DND-41 (cell line): ENCODE data around the gene RALY.
"Not testable (repeated sequence)": the region's sequence is repeated elsewhere in the genome, so short reads cannot be mapped to it uniquely, and the experiment has no call there.

Experiments used
- ATAC-seq: fragments of 200-7000 bp; cut with Tn5 transposase; 3 replicates; pipeline ENCODE4 v1.9.1; 2021; ENCODE audit warnings: low read depth; ENCODE audit not compliant: insufficient read depth
- DNase-seq: peaks from one replicate; pipeline ENCODE4 v3.0.0-alpha.2; 2020
- H2AFZ ChIP-seq: 2 replicates; pipeline ENCODE4 v1.6.0; 2012; ENCODE audit warnings: low read depth, low read length
- H3K27ac ChIP-seq: 2 replicates; pipeline ENCODE4 v1.5.1; 2012; ENCODE audit warnings: low read length, inconsistent platforms
- H3K27me3 ChIP-seq: fragments of 200-600 bp; sonication (generic); 2 replicates; pipeline ENCODE4 v1.6.0; 2012; ENCODE audit warnings: low read length, mild to moderate bottlenecking, inconsistent platforms; ENCODE audit not compliant: insufficient read depth, poor library complexity
- H3K36me3 ChIP-seq: 2 replicates; pipeline ENCODE4 v1.5.1; 2012; ENCODE audit warnings: low read length, inconsistent platforms; ENCODE audit not compliant: insufficient read depth
- H3K4me1 ChIP-seq: 2 replicates; pipeline ENCODE4 v1.5.1; 2012; ENCODE audit warnings: mild to moderate bottlenecking, low read length; ENCODE audit not compliant: insufficient read depth
- H3K4me2 ChIP-seq: 2 replicates; pipeline ENCODE4 v1.6.0; 2012; ENCODE audit warnings: mild to moderate bottlenecking, moderate library complexity, low read length, inconsistent platforms; ENCODE audit not compliant: insufficient read depth
- H3K4me3 ChIP-seq, 2 experiments: fragments of 200-600 bp in 1 of 2; shearing (Covaris generic) in 1 of 2; 2 replicates each; pipeline ENCODE4 v1.5.1; 2012 to 2016; ENCODE audit warnings: inconsistent platforms in 2 of 2, low read length in 2 of 2, mild to moderate bottlenecking in 2 of 2, low read depth in 1 of 2, moderate library complexity in 1 of 2
- H3K79me2 ChIP-seq: 2 replicates; pipeline ENCODE4 v1.6.0; 2012; ENCODE audit warnings: low read length, inconsistent platforms; ENCODE audit not compliant: insufficient read depth
- H3K9ac ChIP-seq: 2 replicates; pipeline ENCODE4 v1.6.0; 2012; ENCODE audit warnings: low read depth, mild to moderate bottlenecking, inconsistent platforms, low read length, moderate library complexity
- H3K9me3 ChIP-seq: 2 replicates; pipeline ENCODE4 v1.5.1; 2012; ENCODE audit warnings: low read length, moderate library complexity, mild to moderate bottlenecking, inconsistent platforms; ENCODE audit not compliant: insufficient read depth, severe bottlenecking
- H4K20me1 ChIP-seq: 2 replicates; pipeline ENCODE4 v1.6.0; 2012; ENCODE audit warnings: low read length; ENCODE audit not compliant: insufficient read depth
- EZH2 ChIP-seq: IDR thresholded peaks from 3 replicates; pipeline ENCODE4 v1.6.1; 2012; ENCODE audit warnings: borderline replicate concordance, low read depth, mild to moderate bottlenecking, moderate library complexity, low read length, inconsistent platforms; ENCODE audit not compliant: severe bottlenecking
- TF ChIP-seq, protein P1 (sequence below): IDR thresholded peaks from 2 replicates; pipeline ENCODE4 v1.5.1; 2012; ENCODE audit warnings: borderline replicate concordance, low read length, moderate library complexity, mild to moderate bottlenecking; ENCODE audit not compliant: poor library complexity, severe bottlenecking; ENCODE audit errors: extremely low read depth

Gene RALY

DNA sequence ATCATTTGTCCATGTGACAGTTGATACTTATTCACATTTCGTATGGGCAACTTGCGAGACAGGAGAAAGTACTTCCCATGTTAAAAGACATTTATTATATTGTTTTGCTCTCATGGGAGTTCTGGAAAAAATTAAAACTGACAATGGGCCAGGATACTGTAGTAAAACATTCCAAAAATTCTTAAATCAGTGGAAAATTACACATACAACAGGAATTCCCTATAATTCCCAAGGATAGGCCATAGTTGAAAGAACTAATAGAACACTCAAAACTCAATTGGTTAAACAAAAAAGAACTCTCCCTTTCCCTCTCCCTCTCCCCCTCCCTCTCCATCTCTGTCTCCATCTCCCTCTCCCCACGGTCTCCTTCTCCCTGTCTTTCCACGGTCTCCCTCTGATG, 137.8 kb downstream of the RALY start:
- ATAC-seq (no peak), DNase-seq (no peak)
- Histone ChIP-seq H3K4me2 (no peak overlapping the region), H3K27me3 (no peaks in the 10 kb centered on the region), H3K36me3 (no peaks in the 10 kb centered on the region), H3K27ac (no peak overlapping the region), H3K4me1 (peaks cover 6% of the 10 kb centered on the region), H3K9me3 (no peaks in the 10 kb centered on the region), H3K79me2 (no peaks in the 10 kb centered on the region), H2AFZ (no peak overlapping the region), H3K4me3 (no peak overlapping the region), H3K9ac (no peak overlapping the region), H4K20me1 (no peaks in the 10 kb centered on the region)
- TF ChIP-seq EZH2 = no peak
- TF ChIP-seq, protein P1, sequence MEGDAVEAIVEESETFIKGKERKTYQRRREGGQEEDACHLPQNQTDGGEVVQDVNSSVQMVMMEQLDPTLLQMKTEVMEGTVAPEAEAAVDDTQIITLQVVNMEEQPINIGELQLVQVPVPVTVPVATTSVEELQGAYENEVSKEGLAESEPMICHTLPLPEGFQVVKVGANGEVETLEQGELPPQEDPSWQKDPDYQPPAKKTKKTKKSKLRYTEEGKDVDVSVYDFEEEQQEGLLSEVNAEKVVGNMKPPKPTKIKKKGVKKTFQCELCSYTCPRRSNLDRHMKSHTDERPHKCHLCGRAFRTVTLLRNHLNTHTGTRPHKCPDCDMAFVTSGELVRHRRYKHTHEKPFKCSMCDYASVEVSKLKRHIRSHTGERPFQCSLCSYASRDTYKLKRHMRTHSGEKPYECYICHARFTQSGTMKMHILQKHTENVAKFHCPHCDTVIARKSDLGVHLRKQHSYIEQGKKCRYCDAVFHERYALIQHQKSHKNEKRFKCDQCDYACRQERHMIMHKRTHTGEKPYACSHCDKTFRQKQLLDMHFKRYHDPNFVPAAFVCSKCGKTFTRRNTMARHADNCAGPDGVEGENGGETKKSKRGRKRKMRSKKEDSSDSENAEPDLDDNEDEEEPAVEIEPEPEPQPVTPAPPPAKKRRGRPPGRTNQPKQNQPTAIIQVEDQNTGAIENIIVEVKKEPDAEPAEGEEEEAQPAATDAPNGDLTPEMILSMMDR = no peak

DNA sequence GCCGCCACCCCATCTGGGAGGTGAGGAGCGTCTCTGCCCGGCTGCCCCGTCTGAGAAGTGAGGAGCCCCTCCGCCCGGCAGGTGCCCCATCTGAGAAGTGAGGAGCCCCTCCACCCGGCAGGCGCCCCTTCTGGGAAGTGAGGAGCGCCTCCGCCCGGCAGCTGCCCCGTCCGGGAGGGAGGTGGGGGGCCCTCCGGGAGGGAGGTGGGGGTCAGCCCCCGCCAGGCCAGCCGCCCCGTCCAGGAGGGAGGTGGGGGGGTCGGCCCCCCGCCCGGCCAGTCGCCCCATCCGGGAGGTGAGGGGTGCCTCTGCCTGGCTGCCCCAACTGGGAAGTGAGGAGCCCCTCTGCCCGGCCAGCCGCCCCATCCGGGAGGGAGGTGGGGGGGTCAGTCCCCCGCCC, 138.8 kb downstream of the RALY start:
- not testable (repeated sequence) for H4K20me1 ChIP-seq, H3K27ac ChIP-seq, ATAC-seq, DNase-seq, H3K79me2 ChIP-seq, H3K9me3 ChIP-seq, H3K4me1 ChIP-seq, H3K27me3 ChIP-seq, H3K4me2 ChIP-seq, H3K9ac ChIP-seq, H3K36me3 ChIP-seq, H3K4me3 ChIP-seq, H2AFZ ChIP-seq

DNA sequence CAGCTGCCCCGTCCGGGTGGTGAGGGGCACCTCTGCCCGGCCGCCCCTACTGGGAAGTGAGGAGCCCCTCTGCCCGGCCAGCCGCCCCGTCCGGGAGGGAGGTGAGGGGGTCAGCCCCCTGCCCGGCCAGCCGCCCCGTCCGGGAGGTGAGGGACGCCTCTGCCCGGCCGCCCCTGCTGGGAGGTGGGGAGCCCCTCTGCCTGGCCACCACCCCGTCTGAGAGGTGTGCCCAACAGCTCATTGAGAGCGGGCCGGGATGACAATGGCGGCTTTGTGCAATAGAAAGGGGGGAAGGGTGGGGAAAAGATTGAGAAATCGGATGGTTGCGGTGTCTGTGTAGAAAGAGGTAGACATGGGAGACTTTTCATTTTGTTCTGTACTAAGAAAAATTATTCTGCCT, 139.2 kb downstream of the RALY start:
- not testable (repeated sequence) for ATAC-seq, H3K9me3 ChIP-seq, DNase-seq, H3K27me3 ChIP-seq, H3K4me3 ChIP-seq, H3K36me3 ChIP-seq, H3K27ac ChIP-seq, H3K4me2 ChIP-seq, H3K79me2 ChIP-seq, H3K4me1 ChIP-seq, H2AFZ ChIP-seq, H4K20me1 ChIP-seq, H3K9ac ChIP-seq

DNA sequence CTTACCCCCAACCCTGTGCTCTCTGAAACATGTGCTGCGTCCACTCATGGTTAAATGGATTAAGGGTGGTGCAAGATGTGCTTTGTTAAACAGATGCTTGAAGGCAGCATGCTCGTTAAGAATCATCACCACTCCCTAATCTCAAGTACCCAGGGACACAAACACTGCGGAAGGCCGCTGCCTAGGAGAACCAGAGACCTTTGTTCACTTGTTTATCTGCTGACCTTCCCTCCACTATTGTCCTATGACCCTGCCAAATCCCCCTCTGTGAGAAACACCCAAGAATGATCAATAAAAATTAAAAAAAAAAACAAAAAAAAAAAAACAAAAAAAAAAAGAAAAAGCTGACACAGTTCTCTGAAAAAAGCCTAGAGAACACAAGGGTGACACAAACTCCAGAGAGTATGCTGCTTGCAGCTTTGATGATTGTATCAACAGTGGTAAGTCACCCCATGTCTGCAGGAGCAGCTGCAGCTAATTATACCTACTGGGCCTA, 139.7 kb downstream of the RALY start:
- not testable (repeated sequence) for ATAC-seq, DNase-seq

More for the DNA sequence above, 139.7 kb downstream of the RALY start:
- not testable (repeated sequence) for H3K4me1 ChIP-seq, H3K27me3 ChIP-seq, H3K9me3 ChIP-seq, H3K36me3 ChIP-seq, H3K4me2 ChIP-seq, H2AFZ ChIP-seq, H4K20me1 ChIP-seq, H3K4me3 ChIP-seq, H3K79me2 ChIP-seq, H3K27ac ChIP-seq, H3K9ac ChIP-seq
